GM21717 (cell line): ENCODE results near the gene RFTN1.

Experiments
- ATAC-seq: cut with Tn5 transposase; IDR thresholded peaks from one replicate; pipeline ENCODE4 v1.9.1; 2021; ENCODE audit warnings: mild to moderate bottlenecking, moderate library complexity; ENCODE audit not compliant: unreplicated experiment

The RFTN1 gene

GRCh38 chr3:16442730-16443129, 70.8 kb downstream of the RFTN1 start:
- ATAC-seq = no peak

DNA sequence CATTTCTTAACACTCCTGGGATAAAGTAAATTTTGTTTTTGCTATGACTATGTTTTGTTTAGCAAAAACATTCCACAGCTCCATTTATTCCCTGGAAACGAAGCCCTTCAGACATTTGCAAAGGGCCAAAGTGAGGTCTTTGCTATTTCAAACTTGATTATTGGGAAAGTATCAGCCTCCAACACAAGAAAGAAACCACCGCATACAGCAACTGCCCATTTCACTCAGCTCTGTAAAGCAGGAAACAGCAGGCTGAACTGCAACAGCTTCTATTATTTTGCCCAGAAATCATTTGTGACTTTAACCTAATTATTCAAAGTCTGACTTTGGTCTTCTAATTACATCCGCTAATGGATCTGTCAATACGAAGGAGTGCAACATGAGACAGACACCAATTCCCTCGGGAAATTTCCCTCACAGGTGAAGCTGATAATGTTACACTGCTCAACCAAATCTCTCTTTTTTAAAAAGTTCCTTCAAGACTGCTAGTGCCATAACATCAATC, 72.1 kb downstream of the RFTN1 start:
- ATAC-seq = no peak

- ATAC-seq = no peak
Measured at GRCh38 chr3:16439848-16440708, 73.4 kb downstream of the RFTN1 start.

DNA sequence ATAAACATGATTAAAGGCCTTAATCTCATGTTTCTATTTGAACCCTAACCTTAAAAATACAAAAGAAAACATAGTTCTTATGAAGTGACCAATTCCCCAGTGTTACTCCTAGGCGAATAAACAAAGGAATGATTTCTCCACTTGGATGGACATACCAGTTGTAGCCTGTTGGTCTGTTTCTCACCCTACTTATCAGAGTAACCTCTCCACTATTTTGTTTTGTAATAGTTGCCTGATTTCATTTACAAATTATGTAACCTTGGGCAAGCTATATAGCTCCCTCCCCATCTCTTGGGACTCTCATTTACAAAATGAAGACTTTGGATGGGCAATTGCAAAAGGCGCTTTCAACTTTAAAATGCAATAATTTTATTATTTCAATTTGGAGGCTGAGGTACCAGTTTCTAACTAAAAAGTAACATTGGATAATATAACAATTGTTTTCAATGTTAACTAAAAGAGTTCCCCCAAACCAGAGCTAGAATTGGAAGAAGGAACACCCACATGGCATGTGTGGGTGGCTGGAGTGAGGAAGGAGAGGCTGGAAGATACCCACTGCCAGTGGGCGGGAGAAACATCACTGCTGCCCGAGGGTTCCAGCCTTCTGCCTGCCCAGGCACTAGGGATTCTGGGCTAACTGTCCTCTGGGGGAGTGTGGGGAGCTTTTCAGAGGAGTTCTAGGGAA, 74.2 kb downstream of the RFTN1 start:
- ATAC-seq = no peak

GRCh38 chr3:16437640-16438039, 75.9 kb downstream of the RFTN1 start:
- no peak for ATAC-seq

- ATAC-seq = peak; percentile 94
Measured at GRCh38 chr3:16433701-16434151, 79.8 kb downstream of the RFTN1 start.

DNA sequence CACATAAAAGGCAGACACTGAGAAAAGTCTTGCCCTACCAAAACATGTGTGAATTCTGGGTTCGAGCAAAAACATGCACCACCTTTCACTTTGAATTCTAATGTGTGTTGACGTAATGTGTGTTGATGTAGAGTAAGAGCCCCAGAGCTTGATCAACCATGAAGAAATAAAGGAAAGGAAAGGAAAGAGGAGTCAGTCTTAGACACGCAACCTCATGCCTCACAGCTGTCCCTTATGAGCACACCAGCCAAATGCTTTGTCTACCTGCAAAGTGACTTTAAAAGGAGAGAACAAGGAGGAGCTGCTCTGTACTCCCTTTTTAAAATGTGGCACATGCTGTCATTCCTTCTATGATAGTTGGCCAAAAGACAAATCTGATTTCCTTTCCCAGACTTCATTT, 80.8 kb downstream of the RFTN1 start:
- ATAC-seq = no peak

DNA sequence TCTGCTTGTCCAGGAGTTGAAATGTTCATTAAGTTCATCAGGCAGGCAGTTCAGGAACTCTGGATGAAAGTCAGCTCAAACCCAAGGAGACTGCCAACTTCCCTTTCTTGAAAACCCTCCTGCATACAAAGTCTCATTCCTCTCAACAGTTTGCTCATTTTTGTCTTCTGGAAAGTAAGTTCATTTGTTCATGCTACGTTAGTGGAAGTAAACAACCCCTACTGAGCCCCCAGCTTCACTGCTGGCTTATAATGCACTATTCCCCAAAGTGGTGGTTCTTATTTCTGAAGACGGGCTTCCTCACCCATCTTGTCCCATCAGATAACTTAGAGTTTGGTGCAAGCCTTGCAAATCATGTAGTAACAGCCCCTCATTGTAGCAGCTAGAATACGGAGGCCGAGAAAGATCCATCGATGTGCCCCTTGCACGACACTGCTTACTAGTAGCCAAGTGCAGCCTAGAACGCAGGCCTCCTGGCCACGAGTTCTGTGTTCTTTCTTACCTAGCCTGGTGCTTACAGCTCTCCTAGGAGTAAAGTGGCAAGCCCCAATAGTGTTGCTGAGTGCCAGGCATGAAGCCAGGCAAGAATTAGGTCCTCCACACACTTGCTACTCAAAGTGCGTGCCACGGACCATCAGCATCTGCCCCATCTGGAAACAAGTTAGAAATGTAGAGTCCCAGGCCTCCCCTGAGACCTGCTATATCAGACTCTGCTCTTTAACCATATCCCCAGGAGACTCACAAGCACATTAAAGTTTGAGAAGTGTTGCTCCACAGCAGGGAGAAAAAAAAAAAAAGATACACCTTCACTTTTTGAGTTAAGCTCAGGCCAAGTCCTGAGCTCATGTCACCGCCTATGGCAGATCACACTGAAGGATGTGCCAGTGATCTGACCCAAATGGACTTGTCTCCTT, 82.5 kb downstream of the RFTN1 start:
- no peak for ATAC-seq

GRCh38 chr3:16429086-16429485, 84.4 kb downstream of the RFTN1 start:
- ATAC-seq = no peak

- no peak for ATAC-seq
Measured at GRCh38 chr3:16428612-16429011, 84.9 kb downstream of the RFTN1 start.

DNA sequence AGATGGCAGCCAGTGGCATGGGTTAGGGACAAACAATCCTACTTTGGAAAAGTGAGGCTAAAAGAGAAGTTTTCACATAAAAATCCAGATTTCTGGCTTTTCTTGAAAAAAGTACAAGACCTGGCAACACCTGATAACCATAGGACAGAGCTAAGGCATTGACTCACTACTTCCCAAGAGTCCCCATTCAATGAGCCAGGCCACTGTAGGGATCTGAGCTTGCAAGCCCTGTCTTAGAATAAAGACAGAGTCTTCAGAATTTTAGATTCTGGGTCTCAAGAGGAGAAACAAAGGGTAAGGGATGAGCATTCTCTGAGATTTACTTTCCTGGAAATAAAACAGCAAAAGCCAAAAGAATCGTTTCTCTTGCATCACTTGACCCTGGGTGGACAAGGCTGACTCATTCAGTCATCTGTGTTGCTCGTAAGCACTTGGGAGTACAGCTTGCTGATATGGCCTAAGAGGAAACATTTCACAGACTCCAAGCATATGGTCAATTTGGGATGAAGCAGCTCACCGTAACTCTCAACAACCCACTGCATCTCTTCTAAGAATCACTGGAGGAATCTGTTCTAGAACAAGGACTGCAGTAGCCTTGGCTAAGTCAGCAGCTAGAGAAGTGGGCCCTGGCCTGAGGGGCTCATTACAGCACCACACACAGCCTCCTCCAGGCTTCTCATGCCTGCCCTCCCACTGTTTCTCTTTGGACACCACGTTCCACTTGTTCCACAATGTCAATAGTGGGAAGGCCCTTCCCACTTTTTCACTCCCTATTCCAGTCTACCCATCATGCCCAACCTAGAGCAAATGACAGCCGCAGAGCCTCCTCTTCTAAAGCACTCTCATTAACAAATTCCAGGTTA, 86.2 kb downstream of the RFTN1 start:
- ATAC-seq = no peak

GRCh38 chr3:16426665-16427064, 86.8 kb downstream of the RFTN1 start:
- ATAC-seq = no peak

- no peak for ATAC-seq
Measured at GRCh38 chr3:16426029-16426400, 87.5 kb downstream of the RFTN1 start.

GRCh38 chr3:16425398-16426028, 88.0 kb downstream of the RFTN1 start:
- no peak for ATAC-seq

DNA sequence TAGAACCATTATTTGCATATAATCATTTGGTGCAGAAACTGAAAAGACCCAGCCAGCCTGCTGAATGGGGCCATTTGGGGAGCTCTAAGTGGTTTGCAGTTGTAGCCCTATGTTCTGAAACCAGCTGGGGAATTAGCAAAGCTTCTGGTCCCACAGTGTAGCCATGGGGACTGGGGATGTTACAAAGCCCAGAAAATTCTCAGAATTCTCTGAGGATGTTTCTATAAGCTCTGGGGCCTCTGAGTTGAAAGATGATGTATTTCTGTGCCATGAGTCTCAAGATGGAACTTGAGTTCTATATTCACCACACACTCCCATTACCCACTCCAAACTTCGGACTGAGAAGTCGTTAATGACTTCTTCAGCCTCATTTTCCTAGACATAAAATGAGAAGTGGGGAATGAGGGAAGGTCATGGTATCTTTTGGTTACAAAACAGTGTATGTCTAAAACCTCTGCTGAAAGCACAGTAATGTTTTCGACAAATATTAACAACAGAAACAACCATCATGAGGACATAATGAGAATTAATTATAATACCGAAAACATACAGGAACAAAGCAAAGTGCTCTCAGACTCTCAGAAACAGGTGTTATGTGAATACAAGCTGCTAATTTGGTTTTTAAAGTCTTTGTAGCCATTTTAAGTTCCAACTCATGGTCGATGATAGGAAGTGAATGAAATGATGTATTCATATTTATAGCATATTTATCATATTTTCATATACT, 89.4 kb downstream of the RFTN1 start:
- peak; percentile 90 for ATAC-seq

DNA sequence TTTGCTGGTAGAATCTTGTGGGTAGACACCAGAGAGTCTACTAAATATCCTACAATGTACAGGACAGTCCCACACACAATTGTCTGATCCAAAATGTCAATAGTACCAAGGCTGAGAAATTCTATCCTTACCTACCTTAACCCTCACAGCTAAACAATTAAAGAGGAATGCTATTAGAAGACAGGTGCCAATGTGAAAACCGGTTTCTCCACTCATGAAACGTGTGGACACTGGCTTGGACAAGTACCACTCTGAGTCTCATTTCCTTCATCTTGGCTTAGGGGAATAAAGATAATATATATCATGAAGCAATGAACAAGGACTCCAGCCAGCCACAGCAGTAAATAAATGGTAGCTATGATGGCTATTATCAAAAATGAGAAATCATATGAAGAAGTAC, 90.2 kb downstream of the RFTN1 start:
- ATAC-seq = no peak

DNA sequence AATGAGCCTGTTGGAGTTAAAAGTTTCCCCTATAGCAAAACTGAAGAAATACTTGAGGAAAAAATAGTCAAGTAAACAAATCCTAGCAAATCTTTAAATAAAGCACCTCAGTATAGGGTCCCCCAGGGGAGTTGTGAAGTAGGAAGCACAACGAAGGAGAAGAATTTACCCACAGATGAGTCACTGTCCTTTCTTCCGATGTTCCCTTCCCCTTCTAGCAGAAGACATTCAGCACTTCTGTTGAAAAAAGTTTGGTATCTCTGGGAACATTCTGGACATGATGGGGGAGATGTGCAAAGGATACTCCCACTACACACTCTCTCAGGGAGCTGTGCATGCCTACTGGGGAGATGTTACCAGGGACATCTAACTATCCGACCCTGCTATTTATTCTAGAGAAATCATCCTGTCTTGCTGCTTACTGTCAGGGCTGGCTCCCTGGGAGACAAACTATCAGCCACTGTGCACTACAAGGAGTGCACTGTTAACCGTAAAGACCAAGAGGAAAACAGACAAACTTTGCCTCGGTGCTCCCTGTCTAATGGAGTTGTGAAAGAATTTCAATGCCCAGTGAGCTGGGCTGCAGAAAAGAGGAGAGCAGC, 93.8 kb downstream of the RFTN1 start:
- no peak for ATAC-seq

DNA sequence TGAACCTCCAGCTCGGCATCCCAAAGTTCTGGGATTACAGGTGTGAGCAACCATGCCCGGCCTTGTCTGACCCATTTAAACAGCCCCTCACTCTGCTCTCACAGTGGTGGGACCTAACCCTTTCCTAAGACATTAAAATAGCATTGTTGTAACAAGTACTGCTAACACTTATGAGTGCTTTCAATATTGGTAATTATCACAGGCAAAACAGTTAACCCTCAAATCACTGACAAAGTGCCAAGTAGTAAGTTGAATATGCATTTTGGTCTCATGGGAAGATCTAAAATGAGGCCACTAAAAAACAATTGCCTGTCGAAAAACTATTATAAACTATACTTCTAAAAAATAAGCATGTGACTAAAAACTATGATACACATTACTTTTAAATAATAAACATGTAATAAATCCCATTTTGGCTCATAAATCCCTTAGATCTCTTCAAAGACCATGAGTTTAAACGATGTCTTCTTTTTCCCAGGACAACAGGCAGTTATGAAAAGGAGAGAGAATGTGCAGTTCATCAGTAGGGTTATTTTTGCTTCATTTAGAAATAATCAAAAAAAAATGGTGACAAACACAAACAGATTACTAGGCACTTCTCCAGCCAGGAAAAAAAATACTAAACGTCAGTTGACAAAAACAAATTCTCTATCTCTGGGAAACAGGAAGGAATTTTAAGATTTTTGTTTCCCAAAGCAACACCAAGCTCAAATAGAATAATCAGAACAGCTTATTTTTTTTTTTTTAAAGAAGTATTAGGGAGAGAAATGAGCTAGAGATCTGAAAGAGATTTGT, 95.4 kb downstream of the RFTN1 start:
- ATAC-seq = no peak
